Measurements from ENCODE around the gene RGS16.

Gene RGS16

GRCh38 chr1:182607566-182607965 lies 3.4 kb upstream of the RGS16 start:
- no peak for DNase-seq

- DNase-seq = no peak
Observed at GRCh38 chr1:182603646-182604174, 479 bp downstream of the RGS16 start.

GRCh38 chr1:182602935-182603645 lies 1.1 kb downstream of the RGS16 start:
- DNase-seq = no peak

- DNase-seq = no peak
Observed at GRCh38 chr1:182601913-182602312, 2.3 kb downstream of the RGS16 start.

- peak; percentile 68 for DNase-seq
Observed at GRCh38 chr1:182601416-182601786, 2.8 kb downstream of the RGS16 start.

- DNase-seq = no peak
Observed at GRCh38 chr1:182600745-182601415, 3.3 kb downstream of the RGS16 start.

GRCh38 chr1:182600036-182600713 lies 4.0 kb downstream of the RGS16 start:
- no peak for DNase-seq

- no peak for DNase-seq
Observed at GRCh38 chr1:182599339-182599738, 4.8 kb downstream of the RGS16 start.

- no peak for DNase-seq
Observed at GRCh38 chr1:182598296-182598695, 5.9 kb downstream of the RGS16 start.

- DNase-seq = no peak
Observed at GRCh38 chr1:182596934-182597333, 7.3 kb downstream of the RGS16 start.

- DNase-seq = peak; percentile 51
Observed at GRCh38 chr1:182595641-182596240, 8.4 kb downstream of the RGS16 start.

GRCh38 chr1:182589931-182590330 lies 14.3 kb downstream of the RGS16 start:
- DNase-seq = no peak

GRCh38 chr1:182589520-182589919 lies 14.7 kb downstream of the RGS16 start:
- no peak for DNase-seq

- peak; percentile 43 for DNase-seq
Observed at GRCh38 chr1:182588500-182589396, 15.4 kb downstream of the RGS16 start, which contains the start of gene RNASEL. TSS of gene RNASEL (minus strand) at chr1:182589256. CDS start at chr1:182586806, 2,450 bp downstream.

GRCh38 chr1:182587666-182588499 lies 16.3 kb downstream of the RGS16 start:
- no peak for DNase-seq

- DNase-seq = no peak
Observed at GRCh38 chr1:182587093-182587492, 17.1 kb downstream of the RGS16 start.

GRCh38 chr1:182586380-182586779 lies 17.8 kb downstream of the RGS16 start:
- no peak for DNase-seq

- no peak for DNase-seq
Observed at GRCh38 chr1:182584746-182585145, 19.4 kb downstream of the RGS16 start.

GRCh38 chr1:182580736-182581135 lies 23.5 kb downstream of the RGS16 start:
- DNase-seq = no peak

GRCh38 chr1:182575540-182576149 lies 28.5 kb downstream of the RGS16 start:
- no peak for DNase-seq

GRCh38 chr1:182574156-182574555 lies 30.0 kb downstream of the RGS16 start:
- no peak for DNase-seq
